HG03280 (cell line): ENCODE data around the gene DOCK4.

Experiments used
- ATAC-seq: cut with Tn5 transposase; IDR thresholded peaks from one replicate; pipeline ENCODE4 v1.9.1; 2021; ENCODE audit warnings: mild to moderate bottlenecking, moderate library complexity; ENCODE audit not compliant: unreplicated experiment

The DOCK4 gene

DNA sequence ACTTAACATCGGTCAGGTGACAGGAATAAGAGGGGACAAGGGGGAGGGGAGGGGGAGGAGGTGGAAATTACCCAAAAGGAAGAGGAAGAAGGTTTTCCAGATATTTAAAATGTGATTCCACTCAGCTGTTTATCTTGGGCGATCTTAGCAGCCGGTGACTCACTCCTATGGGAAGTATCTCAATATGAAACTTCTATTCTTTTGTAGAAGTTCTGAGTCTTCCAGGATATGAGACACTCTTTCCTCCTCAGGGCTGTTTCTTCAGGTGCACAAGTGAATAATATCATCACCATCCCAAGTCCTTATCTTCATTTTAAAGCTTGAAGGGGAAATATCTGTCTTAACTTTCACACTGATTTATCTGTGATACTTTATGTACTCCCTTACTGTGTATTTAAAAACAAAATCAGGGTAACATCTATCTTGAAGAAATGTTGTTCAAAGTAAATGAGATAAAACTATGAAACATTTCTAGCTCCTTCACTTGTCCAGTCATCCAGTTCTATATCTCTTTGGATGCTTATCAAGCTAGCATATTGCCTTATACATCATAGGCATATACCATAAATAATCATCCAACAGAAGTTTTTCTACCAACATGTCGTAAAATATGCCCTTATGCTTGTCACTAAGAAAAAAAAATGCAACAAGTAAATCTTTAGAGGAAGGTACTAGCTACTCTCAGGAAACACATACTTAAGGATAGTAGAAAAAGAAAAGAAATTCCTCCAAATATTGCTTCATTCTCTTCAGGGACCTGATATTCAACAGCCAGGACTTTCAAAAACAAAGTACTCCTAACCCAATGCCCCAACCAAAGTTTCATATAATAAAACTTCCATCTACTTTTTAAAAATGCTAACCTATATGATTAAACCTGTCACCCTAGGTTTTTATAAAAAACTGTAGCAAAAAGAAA is 13.7 kb downstream of the DOCK4 start:
- no peak for ATAC-seq

DNA sequence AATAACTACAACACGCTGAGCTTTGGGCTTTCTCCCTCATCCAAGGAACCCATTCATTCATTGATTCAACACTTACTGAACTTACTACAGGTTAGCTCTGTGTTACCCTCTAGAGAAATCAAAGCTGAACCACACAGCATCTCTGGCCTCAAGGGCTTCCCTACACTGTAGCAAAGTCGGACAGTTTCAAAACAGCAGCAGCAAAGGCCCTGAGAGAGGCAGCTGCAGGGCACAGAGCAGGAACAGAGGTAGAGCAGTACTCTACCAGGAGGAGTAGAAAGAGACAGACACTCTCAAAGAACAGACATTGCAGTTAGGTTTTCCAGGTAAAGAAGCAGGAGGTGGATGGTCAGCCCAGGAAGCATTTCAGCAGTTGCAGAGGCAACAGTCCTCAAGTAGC is 16.1 kb downstream of the DOCK4 start:
- no peak for ATAC-seq

- no peak for ATAC-seq
These were observed 16.5 kb downstream of the DOCK4 start for GRCh38 chr7:112189691-112190090.

DNA sequence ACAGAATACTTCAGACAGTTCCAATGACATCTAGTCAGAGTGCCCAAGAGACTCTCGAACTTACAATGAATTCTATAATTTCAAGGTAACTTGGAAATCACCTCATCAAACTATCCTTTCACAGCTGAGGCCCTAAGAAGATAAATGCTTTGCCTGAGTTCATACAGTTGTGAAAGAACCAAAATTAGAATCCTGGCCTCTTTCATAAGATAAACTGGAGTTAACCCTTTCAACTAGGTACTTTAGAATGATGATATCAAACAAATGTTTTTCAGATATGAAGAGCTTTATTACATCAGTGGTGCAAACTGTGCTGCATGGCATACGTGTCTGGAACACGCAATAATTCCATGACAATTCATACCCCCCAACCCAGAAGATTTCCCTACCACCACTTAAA is 17.9 kb downstream of the DOCK4 start:
- no peak for ATAC-seq

DNA sequence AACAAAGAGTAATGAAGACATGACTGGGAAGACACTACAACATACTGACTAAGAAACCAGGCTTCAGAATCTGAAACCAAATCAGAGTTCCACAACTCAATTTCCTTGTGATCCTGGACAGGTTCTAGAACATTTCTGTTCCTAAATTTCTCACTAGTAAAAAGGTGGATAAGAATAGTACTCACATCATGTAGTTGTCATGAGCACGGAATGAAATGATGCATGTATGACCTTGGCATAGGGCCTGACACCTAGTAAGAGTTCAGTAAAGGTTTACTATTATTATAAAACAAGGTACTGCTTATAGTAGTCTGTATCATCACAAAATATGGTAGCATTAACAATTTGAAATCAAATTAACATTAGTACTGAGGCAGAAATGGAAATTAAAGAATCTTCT is 19.9 kb downstream of the DOCK4 start:
- ATAC-seq, result no peak

- no peak for ATAC-seq
These were observed 21.0 kb downstream of the DOCK4 start for GRCh38 chr7:112185005-112185834.

GRCh38 chr7:112184455-112184854 is 21.7 kb downstream of the DOCK4 start:
- no peak for ATAC-seq

DNA sequence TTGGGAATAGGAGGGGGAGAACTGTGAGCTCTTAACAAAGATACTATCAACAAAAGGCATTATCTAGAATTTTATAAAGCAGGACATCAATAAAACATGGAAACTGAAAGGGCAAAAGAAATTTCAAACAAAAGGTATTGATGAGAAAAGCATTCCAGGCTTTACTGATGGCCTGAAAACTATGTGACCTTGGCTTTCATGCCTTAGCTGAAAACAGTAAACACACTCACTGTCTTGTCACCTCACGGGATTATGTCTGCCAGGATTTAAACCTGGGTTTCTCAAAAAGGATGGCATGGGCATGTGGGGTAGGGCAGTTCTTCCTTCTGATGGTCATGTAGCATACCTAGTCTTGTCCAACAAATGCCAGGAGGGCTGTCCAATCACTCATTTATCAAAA is 22.9 kb downstream of the DOCK4 start:
- no peak for ATAC-seq

DNA sequence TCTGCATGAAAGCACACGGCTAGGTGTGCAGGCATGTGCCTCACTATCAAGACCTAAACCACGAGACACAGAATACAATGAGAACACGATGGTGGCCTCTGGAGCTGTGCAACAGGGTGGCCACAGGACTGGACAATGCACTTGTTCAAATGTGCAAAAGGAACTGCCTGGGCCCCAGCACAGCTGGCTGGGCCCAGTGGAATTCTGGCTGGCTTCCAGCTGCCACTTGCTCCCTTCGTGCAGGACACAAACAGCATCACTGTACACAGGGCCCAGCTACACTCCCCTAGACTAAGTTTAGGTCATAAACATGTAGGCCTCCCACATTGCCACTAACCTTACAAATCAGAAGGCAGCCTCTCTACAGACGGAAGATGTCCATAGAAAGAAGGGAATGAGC is 23.4 kb downstream of the DOCK4 start:
- ATAC-seq, result no peak

GRCh38 chr7:112180223-112180622 is 26.0 kb downstream of the DOCK4 start:
- no peak for ATAC-seq

- no peak for ATAC-seq
These were observed 29.3 kb downstream of the DOCK4 start for GRCh38 chr7:112176693-112177415.

- no peak for ATAC-seq
These were observed 30.0 kb downstream of the DOCK4 start for GRCh38 chr7:112176241-112176640.

DNA sequence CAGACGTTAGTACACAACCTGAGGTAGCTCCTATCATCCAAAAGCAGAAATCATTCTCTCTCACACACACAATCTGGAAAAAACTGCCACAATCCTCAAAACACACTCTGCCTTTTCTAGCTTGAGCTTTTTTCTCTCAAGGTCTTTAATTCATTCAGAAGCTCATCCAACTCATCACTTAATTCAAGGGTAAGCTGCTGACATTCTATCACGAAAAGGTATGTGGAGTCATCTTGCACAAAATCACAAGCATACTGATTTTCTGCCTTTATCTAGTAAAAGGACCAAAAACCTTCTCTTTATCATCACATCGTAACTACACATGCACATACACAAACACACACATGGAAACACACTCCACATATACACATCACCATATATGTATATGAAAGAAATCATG is 32.0 kb downstream of the DOCK4 start:
- no peak for ATAC-seq

- ATAC-seq, result no peak
These were observed 32.7 kb downstream of the DOCK4 start for GRCh38 chr7:112173568-112173905.

- ATAC-seq, result no peak
These were observed 33.2 kb downstream of the DOCK4 start for GRCh38 chr7:112172870-112173567.

DNA sequence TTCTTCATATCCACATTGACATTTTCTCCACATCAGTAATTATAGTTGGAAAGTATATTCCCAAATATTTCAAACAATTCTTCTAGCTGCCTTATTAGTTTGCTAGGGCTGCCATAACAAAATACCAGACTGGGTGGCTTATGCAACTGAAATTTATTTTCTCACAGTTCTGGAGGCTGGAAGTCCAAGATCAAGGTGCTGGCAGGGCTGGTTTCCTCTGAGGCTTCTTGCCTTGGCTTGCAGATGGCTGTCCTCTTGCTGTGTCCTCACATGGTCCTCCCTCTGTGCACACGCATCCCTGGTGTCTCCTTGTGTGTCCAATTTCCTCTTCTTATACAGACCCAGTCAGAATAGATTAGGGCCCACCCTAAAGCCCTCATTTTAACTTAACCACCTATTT is 34.5 kb downstream of the DOCK4 start:
- no peak for ATAC-seq

DNA sequence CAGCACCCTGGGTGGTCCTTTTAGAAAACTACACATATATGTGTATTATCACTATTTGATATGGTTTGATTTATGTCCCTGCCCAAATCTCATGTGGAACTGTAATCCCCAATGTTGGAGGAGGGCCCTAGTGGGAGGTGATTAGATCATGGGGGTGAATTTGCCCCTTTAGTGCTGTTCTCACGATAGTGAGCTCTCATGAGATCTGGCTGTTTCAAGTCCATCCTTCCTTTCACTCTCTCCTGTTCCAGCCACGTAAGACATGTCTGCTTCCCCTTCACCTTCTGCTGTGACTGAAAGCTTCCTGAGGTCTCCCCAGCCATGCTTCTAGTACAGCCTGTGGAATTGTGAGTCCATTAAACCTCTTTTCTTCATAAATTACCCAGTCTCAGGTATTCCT is 37.3 kb downstream of the DOCK4 start:
- no peak for ATAC-seq

GRCh38 chr7:112167147-112167546 is 39.1 kb downstream of the DOCK4 start:
- no peak for ATAC-seq

GRCh38 chr7:112162784-112163506 is 43.3 kb downstream of the DOCK4 start:
- no peak for ATAC-seq

DNA sequence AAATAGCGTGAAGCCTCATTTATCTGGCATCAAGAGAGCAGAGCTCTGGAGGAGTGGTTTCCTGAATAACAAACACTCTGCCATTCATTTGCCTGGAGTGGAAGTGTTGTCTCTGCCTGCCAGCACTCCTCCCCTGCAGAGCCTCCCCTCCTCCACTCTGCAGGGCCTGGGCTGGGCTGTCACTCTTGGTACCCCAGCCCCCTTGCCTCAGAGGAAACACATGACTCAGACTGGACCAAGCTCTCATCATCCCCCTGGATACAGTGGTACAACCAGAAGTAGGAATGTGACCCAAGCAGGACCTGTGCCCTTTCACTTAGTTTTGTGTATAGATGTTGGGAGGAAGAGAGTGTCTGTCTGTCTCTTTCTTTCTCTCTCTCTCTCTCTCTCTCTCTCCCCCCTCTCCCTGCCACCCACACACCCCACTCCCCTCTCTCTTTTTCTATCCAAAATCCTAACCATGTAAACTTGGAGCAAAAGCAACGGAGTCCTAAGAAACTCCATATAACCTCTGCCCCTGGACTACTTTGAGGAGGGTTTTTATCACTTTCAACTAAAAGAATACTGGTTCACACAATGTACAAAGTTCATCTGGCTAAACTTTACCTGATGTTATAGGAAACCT is 43.9 kb downstream of the DOCK4 start:
- no peak for ATAC-seq
